ENCODE data around the gene ADAMTS8.

The ADAMTS8 gene

DNA sequence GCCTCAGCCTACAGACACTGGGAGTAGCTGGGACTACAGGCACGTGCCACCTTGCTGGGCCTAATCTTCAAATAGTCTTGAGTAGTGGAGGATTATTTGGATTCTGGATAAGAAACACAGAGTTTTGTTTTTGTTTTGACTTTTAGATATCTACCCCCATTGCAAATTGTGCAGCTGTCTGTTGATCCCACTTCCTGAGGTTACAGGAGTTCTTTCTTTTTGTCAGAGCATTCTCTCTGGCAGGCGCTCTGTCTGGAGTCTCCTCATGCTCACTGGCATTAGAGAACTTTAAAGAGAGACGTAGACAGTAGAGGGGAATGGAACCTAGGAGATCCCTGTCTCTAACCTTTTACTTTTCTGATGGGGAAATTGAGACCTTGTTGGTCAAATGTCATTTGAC lies 7.8 kb upstream of the ADAMTS8 start:
- CTCF ChIA-PET, result interaction anchor here (1.0 to 21.6 kb wide), 8 partner anchors 8 to 463 kb away, joined by 3 to 1136 read pairs (median 112); no protein-coding TSS in a partner anchor
- H3K4me3 ChIP-seq (ENCODE audit: low read depth, low read length), result no peak overlapping the region
- TF ChIP-seq, protein P1, sequence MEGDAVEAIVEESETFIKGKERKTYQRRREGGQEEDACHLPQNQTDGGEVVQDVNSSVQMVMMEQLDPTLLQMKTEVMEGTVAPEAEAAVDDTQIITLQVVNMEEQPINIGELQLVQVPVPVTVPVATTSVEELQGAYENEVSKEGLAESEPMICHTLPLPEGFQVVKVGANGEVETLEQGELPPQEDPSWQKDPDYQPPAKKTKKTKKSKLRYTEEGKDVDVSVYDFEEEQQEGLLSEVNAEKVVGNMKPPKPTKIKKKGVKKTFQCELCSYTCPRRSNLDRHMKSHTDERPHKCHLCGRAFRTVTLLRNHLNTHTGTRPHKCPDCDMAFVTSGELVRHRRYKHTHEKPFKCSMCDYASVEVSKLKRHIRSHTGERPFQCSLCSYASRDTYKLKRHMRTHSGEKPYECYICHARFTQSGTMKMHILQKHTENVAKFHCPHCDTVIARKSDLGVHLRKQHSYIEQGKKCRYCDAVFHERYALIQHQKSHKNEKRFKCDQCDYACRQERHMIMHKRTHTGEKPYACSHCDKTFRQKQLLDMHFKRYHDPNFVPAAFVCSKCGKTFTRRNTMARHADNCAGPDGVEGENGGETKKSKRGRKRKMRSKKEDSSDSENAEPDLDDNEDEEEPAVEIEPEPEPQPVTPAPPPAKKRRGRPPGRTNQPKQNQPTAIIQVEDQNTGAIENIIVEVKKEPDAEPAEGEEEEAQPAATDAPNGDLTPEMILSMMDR (IDR thresholded peaks at IDR 0.05; ENCODE audit: insufficient read depth, low read length, missing control alignments), result no peak
- DNase-seq (ENCODE audit: low read depth, low spot score), result no peak
- POLR2A ChIA-PET, result interaction anchor here (0.5 kb wide), 1 partner anchor 414 kb away, joined by 3 read pairs; no protein-coding TSS in a partner anchor

DNA sequence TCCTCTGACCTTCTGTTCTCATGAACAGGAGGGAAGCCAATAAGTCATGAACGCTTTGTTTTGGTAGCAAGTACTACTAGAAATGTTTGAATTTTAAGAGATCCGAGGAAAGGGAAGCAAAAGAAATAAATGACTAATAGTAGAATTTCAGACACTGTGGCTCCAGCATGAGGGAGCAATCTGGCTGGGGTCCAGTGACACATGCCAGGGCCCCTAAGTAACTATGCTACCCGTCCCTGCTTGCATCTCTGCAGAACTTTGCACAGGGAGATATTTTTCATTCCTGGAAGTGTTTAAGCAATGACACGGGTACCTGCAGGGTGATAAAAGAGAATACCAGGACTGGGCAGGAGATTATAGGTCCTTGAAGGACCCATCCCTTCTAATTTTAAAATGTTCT lies 7.3 kb upstream of the ADAMTS8 start:
- ChIA-PET POLR2A (no interaction called here), CTCF (interaction anchor here (0.7 to 21.6 kb wide), 40 partner anchors 8 to 481 kb away, joined by 3 to 1136 read pairs (median 5); partner anchors contain the start of genes ADAMTS15 and SNX19)
- no peak overlapping the region for H3K4me3 ChIP-seq (ENCODE audit: low read depth, low read length)

GRCh38 chr11:130434521-130435223 lies 6.3 kb upstream of the ADAMTS8 start:
- H3K4me3 ChIP-seq (ENCODE audit: low read depth, low read length), result peak overlapping the region; percentile 65
- ChIA-PET POLR2A (no interaction called here), CTCF (interaction anchor here (0.7 to 21.6 kb wide), 56 partner anchors 9 to 482 kb away, joined by 3 to 1136 read pairs (median 4); partner anchors contain the start of genes ADAMTS15 and SNX19)
- TF ChIP-seq, protein P1 (IDR thresholded peaks at IDR 0.05; ENCODE audit: insufficient read depth, low read length, missing control alignments), result peak; percentile 89
- DNase-seq (ENCODE audit: low read depth, low spot score), result no peak

More for the DNA sequence above, 7.3 kb upstream of the ADAMTS8 start:
- TF ChIP-seq, protein P1 (IDR thresholded peaks at IDR 0.05; ENCODE audit: insufficient read depth, low read length, missing control alignments), result no peak
- no peak for DNase-seq (ENCODE audit: low read depth, low spot score)

GRCh38 chr11:130433357-130433756 lies 4.9 kb upstream of the ADAMTS8 start:
- ChIA-PET CTCF (interaction anchor here (0.8 to 21.6 kb wide), 29 partner anchors 9 to 548 kb away, joined by 3 to 1136 read pairs (median 7); partner anchors contain the start of genes ADAMTS15 and SNX19), POLR2A (no interaction called here)
- DNase-seq (ENCODE audit: low read depth, low spot score), result no peak
- H3K4me3 ChIP-seq (ENCODE audit: low read depth, low read length), result no peak overlapping the region
- TF ChIP-seq, protein P1 (IDR thresholded peaks at IDR 0.05; ENCODE audit: insufficient read depth, low read length, missing control alignments), result no peak

GRCh38 chr11:130431801-130432200 lies 3.4 kb upstream of the ADAMTS8 start:
- no peak overlapping the region for H3K4me3 ChIP-seq (ENCODE audit: low read depth, low read length)
- DNase-seq (ENCODE audit: low read depth, low spot score), result no peak
- POLR2A ChIA-PET, result interaction anchor here (0.8 to 1.0 kb wide), 2 partner anchors 431 to 485 kb away, joined by 3 read pairs; partner anchors contain the start of gene SNX19

More at GRCh38 chr11:130431801-130432200, 3.4 kb upstream of the ADAMTS8 start:
- CTCF ChIA-PET, result interaction anchor here (0.6 to 21.6 kb wide), 33 partner anchors 8 to 1253 kb away, joined by 3 to 1136 read pairs (median 5); partner anchors contain the start of genes ADAMTS15 and SNX19
- TF ChIP-seq, protein P1 (IDR thresholded peaks at IDR 0.05; ENCODE audit: insufficient read depth, low read length, missing control alignments), result no peak

Data from AG04449 (cell line).